GM19238 (cell line): ENCODE results near the gene CLTB.

Source experiments
- DNase-seq: peaks from one replicate; pipeline ENCODE4 v3.0.0; 2011; ENCODE audit warnings: low spot score; ENCODE audit not compliant: insufficient read length

The CLTB gene

GRCh38 chr5:176405656-176406435 lies 10.5 kb downstream of the CLTB start:
- DNase-seq, result no peak

GRCh38 chr5:176401281-176402205 lies 14.8 kb downstream of the CLTB start:
- DNase-seq, result no peak

DNA sequence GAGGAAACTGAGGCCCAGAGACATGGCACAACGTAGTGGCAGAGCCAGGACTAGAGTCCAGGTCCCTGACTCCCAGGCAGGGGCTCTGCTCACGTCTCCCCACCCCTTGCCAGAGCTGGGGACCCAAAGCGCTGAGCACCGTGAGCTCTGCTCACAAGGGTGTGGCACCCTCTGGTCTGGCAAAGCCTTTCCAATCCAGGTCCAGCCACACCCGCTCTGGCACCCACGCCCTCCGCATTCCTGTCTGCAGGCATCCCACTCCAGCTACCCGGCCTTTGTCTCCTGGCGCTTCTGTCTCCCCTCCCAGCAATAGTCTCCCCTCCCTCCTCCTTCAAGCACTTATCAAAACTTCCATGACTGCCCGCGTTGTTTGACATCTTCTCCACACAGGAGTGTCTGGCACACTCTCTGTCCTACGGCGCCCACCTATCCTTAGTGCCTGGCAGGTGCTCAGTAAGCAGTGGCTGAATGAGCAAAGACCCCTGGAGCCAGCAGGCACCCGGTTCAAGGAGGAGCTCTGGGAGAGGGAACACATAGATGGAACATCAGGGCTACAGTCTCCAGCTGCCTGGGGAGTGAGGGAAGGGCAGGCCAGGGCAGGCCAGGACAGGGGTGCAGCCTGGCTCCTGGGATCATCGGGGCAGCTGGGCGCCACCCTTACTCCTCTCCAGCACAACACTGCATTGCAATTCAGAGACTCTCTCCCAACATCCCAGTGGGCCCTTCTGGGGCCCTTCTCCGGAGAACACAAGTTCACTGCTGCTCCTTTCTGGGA lies 15.8 kb downstream of the CLTB start:
- no peak for DNase-seq

DNA sequence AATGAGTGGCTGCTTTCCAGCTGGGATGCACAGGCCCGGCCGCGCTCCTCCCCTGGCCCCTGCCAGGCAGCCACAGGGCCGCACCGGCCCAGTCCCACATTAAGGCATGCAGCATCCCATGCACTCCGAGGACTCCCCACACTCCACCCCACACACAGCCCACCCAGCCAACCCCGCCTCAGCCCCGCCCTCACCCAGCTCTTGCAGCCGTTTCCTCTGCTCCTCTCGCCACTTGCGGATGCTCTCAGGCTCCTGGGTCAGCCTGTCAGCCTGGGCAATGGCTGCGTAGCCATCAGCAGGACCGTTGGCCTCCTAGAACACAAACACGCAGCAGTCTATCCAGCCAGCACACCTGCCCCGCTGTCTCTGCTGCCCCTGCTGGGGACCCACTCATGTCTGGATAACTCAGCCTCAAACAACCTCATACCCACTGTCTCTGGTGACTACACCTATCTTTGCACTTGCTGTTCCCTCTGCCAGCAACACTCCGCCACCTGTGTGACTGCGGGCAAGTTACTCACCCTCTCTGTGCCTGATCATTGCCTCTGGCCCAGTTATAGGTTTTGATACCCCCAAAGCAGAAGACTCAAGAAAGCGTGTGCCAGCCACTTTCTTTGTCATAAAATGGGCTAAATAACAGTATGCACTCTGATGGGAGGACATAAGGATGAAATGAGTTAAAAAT lies 18.5 kb downstream of the CLTB start:
- no peak for DNase-seq

GRCh38 chr5:176396330-176396729 lies 20.0 kb downstream of the CLTB start:
- no peak for DNase-seq

DNA sequence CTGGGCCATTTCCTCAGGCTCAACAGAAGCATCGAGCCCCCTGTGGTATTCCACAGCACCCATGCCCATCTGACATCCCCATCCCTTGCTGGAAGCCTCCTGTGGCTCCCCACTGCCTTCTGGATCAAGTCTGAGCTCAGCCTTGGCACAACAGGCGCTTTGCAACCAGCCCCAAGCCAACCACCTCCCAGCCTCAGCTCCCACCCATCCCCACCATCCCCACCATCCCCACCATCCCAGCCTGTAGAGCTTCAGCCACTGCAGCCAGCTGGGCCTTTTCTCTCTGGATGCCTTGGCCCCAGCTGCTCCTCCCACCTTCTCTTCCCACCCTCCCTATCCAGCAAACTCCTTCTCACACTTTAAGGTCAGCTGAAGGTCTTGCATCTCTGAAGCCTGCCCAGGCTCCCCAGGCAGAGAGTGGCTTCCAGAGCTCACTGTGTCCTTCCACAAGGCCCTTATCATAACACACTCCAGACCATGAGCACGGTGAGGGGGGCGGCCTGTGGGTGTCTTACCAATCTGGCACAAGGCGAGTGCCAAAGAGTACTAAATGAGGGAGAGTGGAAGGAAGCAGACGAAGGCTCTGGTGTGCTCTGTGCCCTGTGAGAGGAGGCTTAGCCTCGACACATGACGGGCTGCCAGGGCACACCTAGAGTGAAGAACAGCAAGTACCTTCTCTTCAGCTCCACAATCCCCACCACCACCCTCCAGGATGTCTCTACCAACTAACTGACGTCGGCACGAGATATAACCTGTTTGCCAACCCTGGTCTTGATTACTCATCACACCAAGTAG lies 21.3 kb downstream of the CLTB start:
- DNase-seq, result no peak

- no peak for DNase-seq
Measured at GRCh38 chr5:176394096-176394495, 22.2 kb downstream of the CLTB start.

DNA sequence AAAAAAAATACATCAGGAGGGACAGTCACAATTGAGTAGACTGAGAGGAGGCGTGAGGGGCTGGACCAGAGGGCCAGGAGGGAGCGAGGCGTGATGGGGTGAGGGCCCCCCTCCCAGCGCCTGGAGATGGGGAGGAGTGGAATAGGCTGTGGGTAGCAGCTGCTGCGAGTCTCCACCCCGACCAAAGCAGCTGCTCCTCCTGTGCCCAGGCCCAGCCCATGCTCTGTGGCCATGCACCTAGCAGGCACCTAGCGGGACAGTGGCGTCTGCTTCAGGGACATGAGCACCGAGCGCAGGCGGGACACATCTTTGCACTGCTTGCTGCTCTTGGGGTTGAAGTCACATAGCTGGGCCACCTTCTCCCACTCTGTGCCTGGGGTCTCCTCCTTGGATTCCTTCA lies 23.8 kb downstream of the CLTB start:
- no peak for DNase-seq

- no peak for DNase-seq
Measured at GRCh38 chr5:176391999-176392398, 24.3 kb downstream of the CLTB start.

- DNase-seq, result no peak
Measured at GRCh38 chr5:176391479-176391878, 24.9 kb downstream of the CLTB start.

- DNase-seq, result no peak
Measured at GRCh38 chr5:176389135-176390123, 26.9 kb downstream of the CLTB start.

DNA sequence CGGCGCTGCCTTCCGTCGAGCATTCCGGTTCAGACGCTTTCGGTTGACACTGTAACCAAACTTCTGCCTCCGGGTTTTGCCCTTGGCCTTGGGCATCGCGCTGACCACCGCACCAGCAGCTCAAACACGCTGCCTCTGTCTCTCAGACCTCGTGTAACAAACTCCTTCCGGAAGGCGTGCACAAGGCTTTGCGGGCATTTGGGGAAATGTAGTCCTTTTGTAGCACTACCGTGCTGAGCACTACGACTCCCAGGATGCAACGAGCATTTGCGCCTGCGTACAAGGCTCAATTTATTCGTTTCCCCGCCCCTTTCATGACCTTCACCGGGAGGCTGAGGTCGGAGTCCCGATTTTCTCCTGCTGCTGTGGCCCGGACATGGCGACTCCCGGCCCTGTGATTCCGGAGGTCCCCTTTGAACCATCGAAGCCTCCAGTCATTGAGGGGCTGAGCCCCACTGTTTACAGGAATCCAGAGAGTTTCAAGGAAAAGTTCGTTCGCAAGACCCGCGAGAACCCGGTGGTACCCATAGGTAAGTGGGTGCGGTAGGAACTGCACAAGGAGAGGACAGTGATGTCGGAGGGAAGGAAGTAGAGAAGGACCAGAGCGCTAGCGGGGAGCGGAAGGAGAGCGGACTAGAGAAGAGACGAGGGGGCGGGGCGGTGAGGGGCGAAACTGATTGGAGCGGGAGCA lies 27.8 kb downstream of the CLTB start, which contains the start of the genes HIGD2A and NOP16:
TSS of gene HIGD2A (plus strand) at position 308 of the 691 bp plus-strand sequence. CDS start at position 377, 69 bp downstream.
TSS of gene NOP16 (minus strand) at position 155 of the 691 bp plus-strand sequence. CDS start at position 96, 59 bp downstream.
- peak; percentile 97 for DNase-seq

GRCh38 chr5:176388003-176388443 lies 28.3 kb downstream of the CLTB start:
- no peak for DNase-seq

GRCh38 chr5:176387384-176387925 lies 28.9 kb downstream of the CLTB start:
- DNase-seq, result no peak

- no peak for DNase-seq
Measured at GRCh38 chr5:176386491-176386890, 29.8 kb downstream of the CLTB start.

DNA sequence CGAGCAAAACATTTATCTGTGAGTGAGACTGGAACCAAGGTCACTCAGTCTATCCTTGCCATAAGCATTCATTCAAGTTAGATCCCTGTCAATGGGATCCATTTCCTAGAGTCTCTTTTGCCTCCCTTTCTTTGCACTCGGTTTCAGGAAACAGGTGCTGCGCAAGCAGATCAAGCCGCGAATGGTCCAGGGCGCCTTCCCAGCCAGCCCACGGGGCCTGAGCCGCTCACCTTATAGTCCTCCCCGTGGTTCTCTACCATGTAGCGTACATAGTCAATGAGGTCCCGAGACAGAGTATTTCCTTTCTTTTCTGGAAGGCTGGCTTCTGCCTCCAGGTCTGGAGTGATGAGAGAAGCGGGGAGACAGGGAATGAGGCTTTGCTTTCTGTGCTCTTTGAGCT lies 31.3 kb downstream of the CLTB start:
- no peak for DNase-seq

GRCh38 chr5:176384366-176384930 lies 31.9 kb downstream of the CLTB start:
- DNase-seq, result no peak
